Stimulated activated CD4-positive, alpha-beta T cell treated with anti-CD3 and anti-CD28 coated beads, Interleukin-1b, Interleukin-23, amount 100 ng/mL, for 48 hours (primary cell): Measurements from ENCODE around the gene C14orf93.

Experiments
- DNase-seq: peaks from one replicate; pipeline ENCODE4 v3.0.0-alpha.2; 2020

C14orf93 gene

DNA sequence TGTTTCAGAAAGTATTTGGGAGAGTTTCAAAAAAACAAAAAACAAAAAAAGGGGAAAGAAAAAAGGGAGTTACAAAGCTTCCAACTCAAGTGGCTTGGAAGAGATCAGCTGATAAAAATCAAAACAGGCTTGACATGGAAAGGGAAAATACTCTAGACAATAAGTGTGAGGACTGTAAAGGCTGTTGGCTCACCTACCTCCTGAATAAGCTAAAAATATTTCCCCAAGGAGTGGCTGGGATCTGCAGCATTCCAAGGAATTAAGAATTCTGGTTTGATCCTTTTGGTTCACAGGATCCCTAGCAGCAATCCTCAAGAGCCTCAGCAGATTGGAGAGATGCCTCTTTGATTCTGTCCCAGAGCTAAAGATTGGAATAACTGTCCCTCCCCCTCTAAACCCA lies 16.4 kb downstream of the C14orf93 start:
- DNase-seq = no peak

GRCh38 chr14:22991852-22992251 lies 18.1 kb downstream of the C14orf93 start:
- DNase-seq = no peak

- DNase-seq = no peak
Measured at GRCh38 chr14:22987291-22987690, 22.7 kb downstream of the C14orf93 start.

DNA sequence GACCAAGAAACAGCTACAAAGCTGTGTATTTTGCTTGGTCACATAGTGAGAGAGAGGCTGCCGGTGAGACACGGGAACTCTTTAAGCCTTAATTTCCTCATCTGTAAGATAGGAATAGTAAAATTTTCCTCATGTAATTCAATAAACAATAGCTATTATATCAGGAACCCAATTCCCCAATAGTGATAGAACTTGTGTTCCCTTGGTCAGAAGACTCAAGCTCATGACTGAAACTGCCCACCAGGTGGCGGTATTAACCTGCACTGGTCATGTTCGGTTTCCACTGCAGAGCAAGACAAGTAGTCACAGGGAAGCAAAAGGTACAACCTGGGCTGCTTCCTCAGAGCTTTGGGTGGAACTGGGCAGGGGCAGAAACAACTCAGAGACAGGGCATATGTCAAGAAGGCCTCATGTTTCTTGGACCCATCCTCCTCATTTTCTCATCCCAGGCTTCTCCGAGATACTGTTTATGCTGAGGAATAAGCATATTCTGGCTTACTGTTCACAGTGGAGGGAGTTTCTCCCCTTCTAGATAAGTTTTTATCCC lies 23.4 kb downstream of the C14orf93 start:
- DNase-seq = peak; percentile 87

DNA sequence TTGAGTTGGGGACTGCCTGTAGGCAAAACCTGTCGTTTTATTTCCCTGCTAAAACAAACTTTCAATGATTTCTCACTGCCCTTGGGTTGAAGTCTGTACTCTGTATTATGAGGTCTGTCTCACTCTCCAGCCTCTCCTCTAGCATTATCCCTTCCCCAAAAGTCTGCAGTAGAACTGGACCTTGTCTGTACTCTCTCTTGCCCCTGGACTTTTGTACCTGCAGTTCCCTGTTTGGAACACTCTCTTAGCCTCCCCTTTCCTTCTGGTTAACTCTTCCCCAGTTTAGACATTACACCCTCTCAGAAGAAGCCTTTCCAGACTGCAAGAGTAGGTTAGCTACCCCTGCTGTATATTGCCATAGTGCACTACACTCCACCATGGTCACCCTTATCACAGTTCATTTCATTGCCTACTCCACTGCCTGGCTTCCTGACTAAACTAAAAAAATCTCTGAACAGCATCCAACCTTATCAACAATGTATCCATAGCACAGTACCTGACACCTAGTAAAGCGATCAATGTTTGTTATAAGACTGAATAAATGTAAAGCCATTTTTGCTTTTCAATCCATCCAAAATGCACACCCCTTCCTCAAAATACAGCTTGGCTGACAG lies 23.9 kb downstream of the C14orf93 start:
- DNase-seq = no peak

- DNase-seq = no peak
Measured at GRCh38 chr14:22984959-22985658, 24.8 kb downstream of the C14orf93 start.

DNA sequence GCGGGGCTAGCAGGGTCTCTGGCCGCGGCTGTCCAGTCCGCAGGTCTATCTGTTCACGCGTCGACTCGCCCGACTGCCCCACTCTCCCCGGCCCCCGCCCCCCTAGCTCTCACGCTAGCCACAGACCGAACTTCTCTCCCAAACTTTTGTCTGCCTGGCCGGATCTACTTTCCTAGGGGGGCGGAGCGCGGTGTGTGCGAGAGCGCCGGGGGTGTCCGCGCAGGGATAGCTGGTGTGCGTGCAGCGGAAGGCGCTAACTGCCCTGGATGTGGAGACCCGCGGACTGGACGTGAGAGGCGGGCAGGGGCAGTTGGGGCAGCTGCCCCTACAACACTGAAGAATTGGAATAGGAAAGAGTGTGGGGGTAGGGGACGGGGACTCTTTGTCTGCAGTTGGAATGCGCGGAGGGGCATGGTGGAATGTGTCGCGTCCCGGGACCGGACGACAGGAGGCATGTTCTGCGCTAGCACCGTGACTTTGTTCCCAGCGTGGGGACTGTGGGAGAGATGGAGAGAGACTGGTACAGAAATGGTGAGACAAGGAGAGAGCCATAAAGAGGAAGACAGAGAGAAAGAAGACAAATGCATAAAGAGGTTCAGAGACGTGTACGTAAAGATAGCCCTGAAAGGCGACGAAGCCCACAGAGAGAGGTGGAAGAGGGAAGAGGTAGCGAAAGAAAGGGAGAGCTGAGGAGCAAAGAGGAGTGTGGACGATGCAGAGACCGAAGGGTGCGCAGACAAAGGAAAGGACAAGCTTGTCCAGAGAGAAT lies 27.3 kb downstream of the C14orf93 start, which contains the start of gene AJUBA:
Gene AJUBA (minus strand): TSS at position 75 of the 769 bp plus-strand sequence. CDS start 285 bp downstream, outside the sequence.
- DNase-seq = peak; percentile 74

GRCh38 chr14:22981876-22982476 lies 28.0 kb downstream of the C14orf93 start:
- DNase-seq = no peak

DNA sequence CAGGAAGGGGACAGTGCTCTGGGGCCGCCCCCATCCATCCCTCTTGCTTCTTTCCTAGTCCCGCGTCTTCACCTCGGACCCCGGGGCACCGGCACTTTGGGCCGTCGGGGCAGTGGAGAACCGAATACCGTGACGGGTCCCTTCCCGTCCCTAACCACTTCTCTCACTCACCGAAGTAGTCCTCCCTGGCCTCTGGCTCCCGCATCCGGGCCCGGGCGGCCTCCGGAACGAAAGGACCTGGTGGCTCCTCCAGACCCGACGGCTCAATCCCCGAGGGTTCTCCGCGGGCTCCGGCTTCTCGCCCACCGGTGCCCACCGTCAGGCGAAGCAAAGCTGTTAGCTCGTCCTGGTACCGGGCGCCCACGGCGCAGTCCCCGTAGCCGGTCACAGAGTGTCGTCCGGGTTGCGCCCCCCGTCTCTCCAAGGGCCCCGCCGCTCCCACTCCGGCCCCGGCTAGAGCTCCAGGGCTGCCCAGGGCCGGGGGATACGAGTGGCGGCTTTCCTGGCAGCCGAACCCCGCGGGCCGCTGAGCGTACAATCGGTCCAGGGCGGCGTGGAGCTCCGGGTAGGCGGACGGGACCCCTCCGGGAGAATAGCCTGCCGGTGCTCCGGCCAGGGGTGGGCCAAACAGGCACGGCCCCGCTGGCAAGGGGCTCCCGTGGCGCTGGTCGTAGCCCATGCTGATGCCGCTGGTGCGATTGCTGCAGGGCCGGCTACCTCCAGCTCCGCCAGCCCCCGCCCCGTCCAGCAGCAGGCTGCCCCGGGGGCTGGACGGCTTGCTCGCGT lies 28.7 kb downstream of the C14orf93 start:
- peak; percentile 8 for DNase-seq

DNA sequence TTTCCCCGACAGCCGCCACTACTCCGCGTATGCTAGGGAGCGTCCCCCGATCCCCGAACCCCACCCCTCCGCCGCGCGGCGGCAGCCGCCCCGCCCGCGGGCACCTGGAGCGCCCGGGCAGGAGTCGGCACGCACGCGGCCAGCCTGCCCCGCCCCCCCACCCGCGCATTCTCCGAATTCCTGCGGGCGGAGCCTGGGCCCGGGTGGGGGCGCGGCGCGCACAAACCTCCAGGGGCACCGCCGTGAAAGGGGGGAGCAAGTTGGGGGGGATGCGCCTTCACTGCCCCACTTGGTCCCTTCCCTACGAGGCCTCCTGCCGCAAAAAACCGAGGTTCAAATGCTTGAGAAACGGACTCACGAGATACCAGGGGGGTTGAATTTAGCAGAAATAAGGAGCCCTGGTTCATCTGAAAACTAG lies 29.3 kb downstream of the C14orf93 start:
- no peak for DNase-seq

DNA sequence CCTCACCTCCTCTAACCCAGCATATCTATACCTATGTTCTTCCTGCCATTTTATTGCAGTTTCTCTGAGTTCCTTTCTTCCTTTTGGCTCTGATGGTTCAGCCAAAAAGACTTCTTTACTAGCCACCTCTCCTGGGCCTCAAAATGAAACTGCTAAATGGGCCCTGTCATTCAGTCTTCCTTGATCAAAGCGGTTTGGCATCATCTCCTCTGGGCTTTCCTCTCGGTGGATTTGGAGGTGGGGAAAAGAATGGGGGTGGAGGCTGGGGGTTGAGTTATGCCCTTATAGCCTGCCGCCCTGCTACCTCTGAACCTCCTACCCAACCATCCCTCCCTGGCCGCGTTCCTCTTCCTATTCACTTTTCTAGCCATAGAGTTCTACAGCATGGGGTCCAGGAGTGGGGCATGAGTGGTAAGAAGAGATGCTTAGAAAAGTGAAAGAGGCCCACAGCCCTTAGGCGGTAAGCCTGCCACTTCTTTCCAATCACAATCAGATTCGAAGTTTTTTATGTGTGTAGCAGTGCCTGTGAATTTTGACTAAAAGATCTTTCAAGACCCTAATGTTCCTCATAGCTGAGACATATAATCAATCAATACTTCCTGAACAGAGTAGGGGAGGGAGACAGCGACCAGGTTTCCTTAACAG lies 30.1 kb downstream of the C14orf93 start:
- no peak for DNase-seq

GRCh38 chr14:22978981-22979671 lies 30.8 kb downstream of the C14orf93 start:
- DNase-seq = no peak

- DNase-seq = no peak
Measured at GRCh38 chr14:22978487-22978837, 31.5 kb downstream of the C14orf93 start.

DNA sequence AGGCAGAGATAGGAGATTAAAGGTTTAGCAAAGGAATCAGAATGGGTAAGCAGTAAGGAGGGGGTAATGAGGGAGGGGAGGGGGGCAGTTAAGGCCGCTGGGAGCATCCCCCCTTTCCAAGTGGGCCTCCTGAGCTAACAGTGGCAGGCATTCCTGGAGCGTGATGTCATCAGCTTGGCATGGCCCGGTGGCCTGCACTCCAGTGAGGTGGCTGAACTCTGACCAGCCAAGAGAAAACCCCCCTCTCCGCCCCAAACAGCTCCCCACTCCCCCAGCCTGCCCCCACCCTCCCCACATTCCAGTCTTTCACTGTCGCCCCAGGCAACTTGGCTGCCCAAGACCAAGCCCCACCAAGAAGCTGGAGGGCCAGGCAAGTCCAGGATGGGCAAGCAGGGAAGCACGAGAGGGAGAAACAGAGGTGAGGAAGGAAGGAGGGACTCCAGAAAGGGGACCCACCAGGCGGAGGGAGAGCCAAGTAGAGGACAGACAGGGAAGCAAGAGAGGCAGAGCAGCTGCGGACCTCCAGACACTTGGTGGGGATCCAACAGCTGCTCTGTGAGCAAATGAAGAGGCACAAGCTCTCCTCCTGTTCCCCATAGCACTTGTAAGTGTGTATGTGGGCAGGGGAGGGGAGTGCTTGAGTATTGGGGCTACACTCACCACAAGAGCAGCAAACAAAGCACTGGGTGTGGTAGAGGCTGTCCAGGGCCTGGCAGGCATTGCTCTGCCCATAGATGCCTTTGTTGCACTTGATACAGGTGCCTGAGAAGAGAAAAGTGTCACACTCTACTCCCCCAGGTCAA lies 32.1 kb downstream of the C14orf93 start:
- DNase-seq = no peak

DNA sequence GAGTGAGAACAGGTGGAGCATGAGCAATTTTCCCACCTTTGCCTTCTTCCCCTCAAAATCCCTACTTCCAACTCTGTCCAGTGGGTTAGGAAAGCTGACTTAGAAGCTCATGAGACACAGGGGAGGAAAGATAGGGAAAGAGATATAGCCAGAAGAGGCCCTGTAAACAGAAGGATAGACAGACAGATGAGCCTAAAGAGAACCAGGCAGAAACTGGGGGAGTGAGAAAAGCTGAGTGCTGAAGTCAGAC lies 32.6 kb downstream of the C14orf93 start:
- DNase-seq = no peak

- no peak for DNase-seq
Measured at GRCh38 chr14:22976620-22977433, 33.1 kb downstream of the C14orf93 start.

GRCh38 chr14:22974530-22975313 lies 35.2 kb downstream of the C14orf93 start:
- no peak for DNase-seq

DNA sequence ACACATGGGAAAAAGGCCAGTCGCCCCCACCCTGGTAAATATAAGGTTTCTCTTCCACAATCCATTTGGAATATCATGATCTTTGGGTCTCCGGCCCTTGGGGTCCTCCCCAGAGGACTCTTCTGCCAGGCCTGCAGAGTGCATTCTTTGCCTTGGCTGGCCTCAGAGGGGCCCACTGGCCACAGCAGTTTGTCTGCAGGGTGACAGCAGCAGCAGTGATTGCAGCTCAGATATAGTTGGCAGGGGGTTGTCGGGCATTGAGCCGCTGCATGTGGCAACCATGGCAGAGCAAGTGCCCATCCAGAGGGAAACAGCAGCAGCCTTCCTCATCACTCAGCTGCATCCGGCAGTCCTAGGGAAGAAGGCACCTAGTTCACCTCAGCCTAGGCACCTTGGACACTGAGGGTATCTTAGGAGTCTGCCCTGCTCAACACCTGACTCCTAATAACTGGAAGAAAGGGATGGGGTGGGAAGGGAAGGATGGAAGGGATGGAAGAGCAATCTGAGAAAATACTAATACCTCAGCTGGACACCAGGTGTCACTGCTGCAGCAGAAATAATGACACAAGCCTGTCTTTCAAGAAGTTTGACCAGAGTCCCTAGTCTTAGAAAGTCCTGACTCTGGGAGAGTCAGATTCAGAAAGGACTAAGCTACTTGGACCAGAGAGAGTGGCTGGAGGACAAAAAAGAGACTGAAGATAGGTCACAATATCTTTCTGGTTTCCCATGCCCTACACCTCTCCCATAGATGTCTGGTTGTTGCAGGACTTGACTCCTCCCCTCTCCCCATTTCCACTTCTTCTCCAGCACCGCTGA lies 36.5 kb downstream of the C14orf93 start:
- DNase-seq = no peak
